Measurements from ENCODE around the gene ELOVL2. TPM values are rescaled to one million over a fixed set of nuclear protein-coding genes. Genes with fewer than 3 reads are reported as not detected.

ELOVL2 gene
- total RNA-seq, 4 donors from 2014 or later, result 0.17 to 0.19 (median 0.18) TPM; not detected in 1

- H3K27me3 ChIP-seq, result no peaks in the 10 kb centered on the region
- H3K36me3 ChIP-seq, result no peaks in the 10 kb centered on the region
- DNase-seq (ENCODE audit: low spot score in 2 of 2), result no peak
- TF ChIP-seq CTCF (IDR thresholded peaks at IDR 0.05), result no peak
- no peak for TF ChIP-seq POLR2A (IDR thresholded peaks at IDR 0.05)
- TF ChIP-seq POLR2AphosphoS5 (IDR thresholded peaks at IDR 0.05), result no peak
- H3K4me3 ChIP-seq, result no peak overlapping the region
- no peaks in the 10 kb centered on the region for H3K4me1 ChIP-seq
- H3K9me3 ChIP-seq, result no peaks in the 10 kb centered on the region
- no peak overlapping the region for H3K27ac ChIP-seq
- 96% methylated on average over 5 of the region's 5 CpGs for WGBS
Observed at GRCh38 chr6:10947966-10948365, 96.1 kb downstream of the ELOVL2 start.

- WGBS, result 89% methylated on average over 1 of the region's 1 CpG
Observed at GRCh38 chr6:10945845-10946244, 98.3 kb downstream of the ELOVL2 start.

GRCh38 chr6:10939840-10940239 lies 104.3 kb downstream of the ELOVL2 start:
- Histone ChIP-seq H3K9me3 (no peaks in the 10 kb centered on the region), H3K27ac (no peak overlapping the region), H3K4me3 (no peak overlapping the region), H3K36me3 (no peaks in the 10 kb centered on the region), H3K27me3 (no peaks in the 10 kb centered on the region), H3K4me1 (no peaks in the 10 kb centered on the region)
- 93% methylated on average over 2 of the region's 2 CpGs for WGBS
- no peak for TF ChIP-seq POLR2AphosphoS5 (IDR thresholded peaks at IDR 0.05)
- TF ChIP-seq POLR2A (IDR thresholded peaks at IDR 0.05), result no peak
- no peak for TF ChIP-seq CTCF (IDR thresholded peaks at IDR 0.05)
- TF ChIP-seq EP300 (IDR thresholded peaks at IDR 0.05), result no peak
- no peak for DNase-seq (ENCODE audit: low spot score in 2 of 2)

More at GRCh38 chr6:10945845-10946244, 98.3 kb downstream of the ELOVL2 start:
- Histone ChIP-seq H3K27ac (no peak overlapping the region), H3K4me1 (no peaks in the 10 kb centered on the region), H3K27me3 (no peaks in the 10 kb centered on the region), H3K4me3 (no peak overlapping the region), H3K36me3 (no peaks in the 10 kb centered on the region), H3K9me3 (no peaks in the 10 kb centered on the region)
- no peak for DNase-seq (ENCODE audit: low spot score in 2 of 2)
- TF ChIP-seq POLR2AphosphoS5 (IDR thresholded peaks at IDR 0.05) (no peak), EP300 (IDR thresholded peaks at IDR 0.05) (no peak), CTCF (IDR thresholded peaks at IDR 0.05) (no peak), POLR2A (IDR thresholded peaks at IDR 0.05) (no peak)

GRCh38 chr6:10933126-10933525 lies 111.0 kb downstream of the ELOVL2 start:
- no peaks in the 10 kb centered on the region for H3K9me3 ChIP-seq
- WGBS, result 65% methylated on average over 1 of the region's 1 CpG
- DNase-seq (ENCODE audit: low spot score in 2 of 2), result no peak
- H3K27me3 ChIP-seq, result no peaks in the 10 kb centered on the region
- TF ChIP-seq EP300 (IDR thresholded peaks at IDR 0.05), result no peak
- TF ChIP-seq CTCF (IDR thresholded peaks at IDR 0.05), result no peak
- no peak for TF ChIP-seq POLR2AphosphoS5 (IDR thresholded peaks at IDR 0.05)
- TF ChIP-seq POLR2A (IDR thresholded peaks at IDR 0.05), result no peak
- H3K27ac ChIP-seq, result no peak overlapping the region
- H3K36me3 ChIP-seq, result no peaks in the 10 kb centered on the region
- no peaks in the 10 kb centered on the region for H3K4me1 ChIP-seq
- no peak overlapping the region for H3K4me3 ChIP-seq

Other genes starting within 250 kb of the ELOVL2 start
- under 1 TPM in 2 of 4 donors, not detected in 2; 0.26 to 0.49 TPM for gene MAK, start 205.8 kb downstream of the ELOVL2 start, total RNA-seq
- gene GCM2, start 162.3 kb downstream of the ELOVL2 start, total RNA-seq, result not detected
- 1 to 10 TPM in 1 of 4 donors, under 1 TPM in 2, not detected in 1; 0.44 to 5.2 (median 0.49) TPM for gene SYCP2L, start 157.3 kb downstream of the ELOVL2 start, total RNA-seq
- 10 to 100 TPM in 3 of 4 donors, 1 to 10 TPM in 1; 9.3 to 15.6 (median 10.7) TPM for gene SMIM13, start 49.5 kb upstream of the ELOVL2 start, total RNA-seq
- not detected for gene ERVFRD-1, start 67.4 kb upstream of the ELOVL2 start, total RNA-seq
- gene NEDD9, start 188.4 kb upstream of the ELOVL2 start, total RNA-seq, result 10 to 100 TPM; 18.3 to 29.8 (median 22.4) TPM